Stomach (tissue), 9 donors: ENCODE results near the gene SLFN12L. TPM values are rescaled to one million over a fixed set of nuclear protein-coding genes. Genes with fewer than 3 reads are reported as not detected.

Source experiments
- DNase-seq, 2 donors: peaks; one replicate each; pipeline versions ENCODE4 v3.0.0 to v3.0.0-alpha.2; 2013 to 2019
- H3K27ac ChIP-seq, 5 donors: fragments of 200-600 bp in 4 of 5; sonication (generic) in 4 of 5; one replicate each; pipeline ENCODE4 v1.5.1; 2013 to 2019; ENCODE audit warnings: mild to moderate bottlenecking in 1 of 5, moderate library complexity in 1 of 5
- H3K27me3 ChIP-seq, 3 donors: fragments of 200-600 bp; sonication (generic); one replicate each; pipeline ENCODE4 v1.5.1; 2017 to 2019; ENCODE audit warnings: mixed run types in 1 of 3
- H3K36me3 ChIP-seq, 4 donors: fragments of 200-600 bp; sonication (generic); 1 replicate in 3 of 4; 2 replicates in 1 of 4; pipeline ENCODE4 v1.5.1; 2016 to 2019
- H3K4me1 ChIP-seq, 4 donors: fragments of 200-600 bp; sonication (generic); one replicate each; pipeline ENCODE4 v1.5.1; 2016 to 2019
- H3K4me3 ChIP-seq, 4 donors: fragments of 200-600 bp; sonication (generic) in 3 of 4; one replicate each; pipeline ENCODE4 v1.5.1; 2016 to 2019; ENCODE audit warnings: mild to moderate bottlenecking in 1 of 4
- H3K9me3 ChIP-seq, 4 donors: fragments of 200-600 bp; sonication (generic); one replicate each; pipeline ENCODE4 v1.5.1; 2016 to 2019
- CTCF ChIP-seq, 7 experiments: fragments of 450-650 bp in 4 of 7; fragments of 200-600 bp in 3 of 7; sonication (generic) in 3 of 7; IDR thresholded peaks; one replicate each; pipeline ENCODE4 v1.5.1; 2016 to 2019; ENCODE audit warnings: antibody characterized with exemption in 7 of 7, control low read depth in 2 of 7, mild to moderate bottlenecking in 1 of 7
- EP300 ChIP-seq: sonication (generic); formaldehyde crosslinking; IDR thresholded peaks from one replicate; pipeline ENCODE4 v1.6.1; 2017; ENCODE audit warnings: antibody characterized with exemption
- POLR2A ChIP-seq, 4 donors: fragments of 450-650 bp; IDR thresholded peaks; one replicate each; pipeline ENCODE4 v1.6.1; 2016; ENCODE audit warnings: antibody characterized with exemption in 4 of 4, control low read depth in 2 of 4, mild to moderate bottlenecking in 1 of 4, moderate library complexity in 1 of 4
- POLR2AphosphoS5 ChIP-seq, 3 donors: sonication (generic); formaldehyde crosslinking; IDR thresholded peaks; one replicate each; pipeline ENCODE4 v1.6.1; 2016; ENCODE audit warnings: antibody characterized with exemption in 3 of 3
- WGBS, 5 donors: extraction: QIAGEN DNeasy Blood & Tissue Kit in 3 of 5; methylation state at CpG; one replicate each; pipeline versions ENCODE4 v1.1.5 to v1.1.7; 2013 to 2018; 5-methylcytosine and 5-hydroxymethylcytosine counted together
- intact Hi-C: fragments of 100-400 bp; cut with DNase I; formaldehyde crosslinking; loops from one replicate; pipeline ENCODE4 v1.15.1; 2023; ENCODE audit warnings: low total_unique reads
- polyA plus RNA-seq, 3 donors: library from polyadenylated mRNA; stranded (reverse); fragments of 200-250 nt; gene quantifications; one replicate each; pipeline ENCODE4 v1.2.3, GENCODE V29; 2013
- total RNA-seq, 5 donors: library from RNA; depleted of rRNA; stranded (reverse); fragments of >200 nt; gene quantifications; one replicate each; pipeline versions ENCODE4 v1.1.0 to v1.2.3, GENCODE V29; 2014 to 2016
- donor health status: healthy with polysubstance abuse.
- donor health status: Bipolar disorder and iron deficiency.
- donor health status: healthy.

Gene SLFN12L
- total and polyA plus RNA-seq, 8 donors: 0.15 to 7.0 (median 1.7) TPM; not detected in 1

GRCh38 chr17:35557353-35557752 is 19.9 kb upstream of the SLFN12L start:
- H3K27ac ChIP-seq: no peak overlapping the region
- peaks cover 0 to 11% (median 0%) of the 10 kb centered on the region in 3 donors for H3K27me3 ChIP-seq
- intact Hi-C loops: no loop called here
- DNase-seq: no peak
- no peaks in the 10 kb centered on the region for H3K36me3 ChIP-seq
- TF ChIP-seq POLR2AphosphoS5 (IDR thresholded peaks at IDR 0.05) (no peak), POLR2A (IDR thresholded peaks at IDR 0.05) (no peak), CTCF (IDR thresholded peaks at IDR 0.05) (no peak), EP300 (no peak)
- H3K4me1 ChIP-seq: no peaks in the 10 kb centered on the region
- H3K9me3 ChIP-seq: no peaks in the 10 kb centered on the region
- no peak overlapping the region for H3K4me3 ChIP-seq
- WGBS, 5 donors: 69 to 91% (median 85%) methylated on average over 3 of the region's 3 CpGs

DNA sequence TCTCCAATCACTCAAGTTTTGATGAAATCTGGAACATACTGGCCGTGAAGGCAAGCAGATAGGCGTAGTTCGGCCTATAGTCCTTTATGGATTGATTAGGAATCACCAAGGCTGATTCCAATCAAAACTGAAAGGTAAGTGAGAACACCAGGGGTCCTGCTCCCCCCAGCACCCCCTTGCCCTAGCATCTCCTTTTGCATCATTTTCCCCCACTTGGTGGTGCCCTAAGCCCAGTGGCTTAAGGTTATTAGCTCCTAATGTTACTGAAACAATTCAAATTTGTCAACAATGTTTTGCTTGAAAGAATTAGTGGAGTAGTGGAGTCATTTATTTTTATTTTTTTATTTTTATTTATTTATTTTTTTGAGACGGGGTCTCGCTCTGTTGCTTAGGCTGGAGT is 18.2 kb upstream of the SLFN12L start:
- H3K27ac ChIP-seq: no peak overlapping the region
- H3K27me3 ChIP-seq: peaks cover 0 to 17% (median 0%) of the 10 kb centered on the region in 3 donors
- intact Hi-C loops: no loop called here
- no peaks in the 10 kb centered on the region for H3K36me3 ChIP-seq
- DNase-seq: no peak
- no peaks in the 10 kb centered on the region for H3K4me1 ChIP-seq
- WGBS, 5 donors: 84 to 93% (median 91%) methylated on average over 5 of the region's 5 CpGs
- H3K9me3 ChIP-seq: no peaks in the 10 kb centered on the region
- TF ChIP-seq POLR2A (IDR thresholded peaks at IDR 0.05) (no peak), EP300 (no peak), CTCF (IDR thresholded peaks at IDR 0.05) (no peak), POLR2AphosphoS5 (IDR thresholded peaks at IDR 0.05) (no peak)
- H3K4me3 ChIP-seq: no peak overlapping the region

- intact Hi-C loops: no loop called here
- no peaks in the 10 kb centered on the region for H3K4me1 ChIP-seq
- no peaks in the 10 kb centered on the region for H3K36me3 ChIP-seq
- no peak for TF ChIP-seq CTCF (IDR thresholded peaks at IDR 0.05)
- TF ChIP-seq POLR2AphosphoS5 (IDR thresholded peaks at IDR 0.05): no peak
- no peak for TF ChIP-seq EP300
- TF ChIP-seq POLR2A (IDR thresholded peaks at IDR 0.05): no peak
- no peak for DNase-seq
- no peak overlapping the region for H3K27ac ChIP-seq
- peaks cover 0 to 16% (median 0%) of the 10 kb centered on the region in 3 donors for H3K27me3 ChIP-seq
- no peak overlapping the region for H3K4me3 ChIP-seq
- WGBS, 5 donors: 66 to 84% (median 72%) methylated on average over 5 of the region's 5 CpGs
- H3K9me3 ChIP-seq: no peaks in the 10 kb centered on the region
These were observed 17.2 kb upstream of the SLFN12L start for GRCh38 chr17:35554668-35555067.

DNA sequence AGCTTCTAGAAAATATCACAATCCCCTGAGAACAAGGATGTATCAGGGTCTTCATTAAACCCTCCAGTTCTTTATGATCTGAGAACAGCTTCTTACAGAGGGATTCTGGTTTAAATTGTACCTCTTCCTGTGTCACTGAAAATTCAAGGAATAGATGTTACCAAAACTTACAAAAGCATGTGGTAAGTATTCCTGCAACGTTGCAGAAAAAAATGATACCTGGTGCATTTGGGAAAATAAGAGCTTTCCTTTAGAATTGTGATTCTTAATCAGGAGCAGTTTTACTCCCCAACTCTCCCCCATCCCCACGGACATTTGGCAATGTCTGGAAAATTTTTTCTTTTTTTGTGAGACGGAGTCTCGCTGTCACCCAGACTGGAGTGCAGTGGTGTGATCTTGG is 15.8 kb upstream of the SLFN12L start:
- H3K27ac ChIP-seq: no peak overlapping the region
- H3K4me1 ChIP-seq: no peaks in the 10 kb centered on the region
- TF ChIP-seq POLR2AphosphoS5 (IDR thresholded peaks at IDR 0.05) (no peak), CTCF (IDR thresholded peaks at IDR 0.05) (no peak), EP300 (no peak), POLR2A (IDR thresholded peaks at IDR 0.05) (no peak)
- no peak overlapping the region for H3K4me3 ChIP-seq
- DNase-seq: no peak
- no peaks in the 10 kb centered on the region for H3K9me3 ChIP-seq
- H3K36me3 ChIP-seq: no peaks in the 10 kb centered on the region
- peaks cover 0 to 14% (median 0%) of the 10 kb centered on the region in 3 donors for H3K27me3 ChIP-seq
- intact Hi-C loops: no loop called here
- 78 to 90% (median 86%) methylated on average over 4 of the region's 4 CpGs for WGBS, 5 donors
